Panc1 (cell line): Measurements from ENCODE around the gene AMZ1.

Source experiments
- CTCF ChIP-seq: fragments of 450-650 bp; IDR thresholded peaks from 2 replicates; pipeline ENCODE4 v1.5.1; 2017; ENCODE audit warnings: mild to moderate bottlenecking
- TF ChIP-seq, protein P1 (sequence below), 2 experiments: IDR thresholded peaks; 2 replicates each; pipeline ENCODE4 v1.6.1; 2011 to 2012; ENCODE audit warnings: low read depth in 2 of 2, control low read depth in 1 of 2, low read length in 1 of 2, mild to moderate bottlenecking in 1 of 2, moderate library complexity in 1 of 2; ENCODE audit not compliant: insufficient read depth in 1 of 2

GRCh38 chr7:2734751-2735571, 47.0 kb downstream of the AMZ1 start:
- no peak for TF ChIP-seq CTCF
- TF ChIP-seq, protein P1, sequence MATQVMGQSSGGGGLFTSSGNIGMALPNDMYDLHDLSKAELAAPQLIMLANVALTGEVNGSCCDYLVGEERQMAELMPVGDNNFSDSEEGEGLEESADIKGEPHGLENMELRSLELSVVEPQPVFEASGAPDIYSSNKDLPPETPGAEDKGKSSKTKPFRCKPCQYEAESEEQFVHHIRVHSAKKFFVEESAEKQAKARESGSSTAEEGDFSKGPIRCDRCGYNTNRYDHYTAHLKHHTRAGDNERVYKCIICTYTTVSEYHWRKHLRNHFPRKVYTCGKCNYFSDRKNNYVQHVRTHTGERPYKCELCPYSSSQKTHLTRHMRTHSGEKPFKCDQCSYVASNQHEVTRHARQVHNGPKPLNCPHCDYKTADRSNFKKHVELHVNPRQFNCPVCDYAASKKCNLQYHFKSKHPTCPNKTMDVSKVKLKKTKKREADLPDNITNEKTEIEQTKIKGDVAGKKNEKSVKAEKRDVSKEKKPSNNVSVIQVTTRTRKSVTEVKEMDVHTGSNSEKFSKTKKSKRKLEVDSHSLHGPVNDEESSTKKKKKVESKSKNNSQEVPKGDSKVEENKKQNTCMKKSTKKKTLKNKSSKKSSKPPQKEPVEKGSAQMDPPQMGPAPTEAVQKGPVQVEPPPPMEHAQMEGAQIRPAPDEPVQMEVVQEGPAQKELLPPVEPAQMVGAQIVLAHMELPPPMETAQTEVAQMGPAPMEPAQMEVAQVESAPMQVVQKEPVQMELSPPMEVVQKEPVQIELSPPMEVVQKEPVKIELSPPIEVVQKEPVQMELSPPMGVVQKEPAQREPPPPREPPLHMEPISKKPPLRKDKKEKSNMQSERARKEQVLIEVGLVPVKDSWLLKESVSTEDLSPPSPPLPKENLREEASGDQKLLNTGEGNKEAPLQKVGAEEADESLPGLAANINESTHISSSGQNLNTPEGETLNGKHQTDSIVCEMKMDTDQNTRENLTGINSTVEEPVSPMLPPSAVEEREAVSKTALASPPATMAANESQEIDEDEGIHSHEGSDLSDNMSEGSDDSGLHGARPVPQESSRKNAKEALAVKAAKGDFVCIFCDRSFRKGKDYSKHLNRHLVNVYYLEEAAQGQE (IDR thresholded peaks at IDR 0.05; ENCODE audit: insufficient read depth in 1 of 2, low read depth in 2 of 2, low read length in 1 of 2) = no peak
